Trophoblast cell (in vitro differentiated cells and primary cell): ENCODE measurements around the gene B3GALT5.

Experiments used
- DNase-seq, 2 donors: peaks; one replicate each; pipeline ENCODE4 v3.0.0-alpha.2; 2016
- H2AFZ ChIP-seq: 2 replicates; pipeline ENCODE4 v1.6.1; 2013; ENCODE audit warnings: low read length, moderate library complexity, mild to moderate bottlenecking; ENCODE audit not compliant: insufficient read depth, poor library complexity
- H2AK5ac ChIP-seq: 2 replicates; pipeline ENCODE4 v1.6.1; 2013; ENCODE audit warnings: mild to moderate bottlenecking, low read length
- H2BK120ac ChIP-seq: 2 replicates; pipeline ENCODE4 v1.6.1; 2013; ENCODE audit warnings: low read length, mild to moderate bottlenecking, moderate library complexity; ENCODE audit not compliant: insufficient read depth, poor library complexity
- H2BK12ac ChIP-seq: 2 replicates; pipeline ENCODE4 v1.6.1; 2013; ENCODE audit warnings: mild to moderate bottlenecking, low read length, moderate library complexity
- H2BK5ac ChIP-seq: 2 replicates; pipeline ENCODE4 v1.6.1; 2013; ENCODE audit warnings: low read length, low read depth, moderate library complexity, mild to moderate bottlenecking; ENCODE audit not compliant: poor library complexity
- H3K14ac ChIP-seq: 2 replicates; pipeline ENCODE4 v1.6.1; 2013; ENCODE audit warnings: mild to moderate bottlenecking, low read length
- H3K18ac ChIP-seq: 2 replicates; pipeline ENCODE4 v1.6.1; 2013; ENCODE audit warnings: mild to moderate bottlenecking, low read length
- H3K23ac ChIP-seq: 2 replicates; pipeline ENCODE4 v1.6.1; 2013; ENCODE audit warnings: low read length
- H3K27ac ChIP-seq: 2 replicates; pipeline ENCODE4 v1.5.1; 2013; ENCODE audit warnings: low read depth, mild to moderate bottlenecking, inconsistent platforms, low read length, moderate library complexity
- H3K27me3 ChIP-seq: 2 replicates; pipeline ENCODE4 v1.6.1; 2013; ENCODE audit warnings: inconsistent platforms, mild to moderate bottlenecking, low read length, moderate library complexity; ENCODE audit not compliant: insufficient read depth
- H3K36me3 ChIP-seq, 2 experiments: 1 replicate in 1 of 2; 2 replicates in 1 of 2; pipeline ENCODE4 v1.6.1; 2013; ENCODE audit warnings: low read length in 2 of 2, mild to moderate bottlenecking in 2 of 2, moderate library complexity in 1 of 2; ENCODE audit not compliant: insufficient read depth in 2 of 2, control insufficient read depth in 1 of 2
- H3K4ac ChIP-seq: 2 replicates; pipeline ENCODE4 v1.6.1; 2013; ENCODE audit warnings: low read depth, mild to moderate bottlenecking, low read length, moderate library complexity
- H3K4me1 ChIP-seq, 2 experiments: 1 replicate in 1 of 2; 2 replicates in 1 of 2; pipeline ENCODE4 v1.6.1; 2013; ENCODE audit warnings: low read length in 2 of 2, mild to moderate bottlenecking in 2 of 2, moderate library complexity in 1 of 2; ENCODE audit not compliant: insufficient read depth in 2 of 2, control insufficient read depth in 1 of 2
- H3K4me2 ChIP-seq: 2 replicates; pipeline ENCODE4 v1.6.1; 2013; ENCODE audit warnings: inconsistent platforms, mild to moderate bottlenecking, low read length, moderate library complexity
- H3K4me3 ChIP-seq: 2 replicates; pipeline ENCODE4 v1.5.1; 2013; ENCODE audit warnings: mild to moderate bottlenecking, low read depth, low read length, inconsistent platforms
- H3K79me1 ChIP-seq: one replicate; pipeline ENCODE4 v1.6.1; 2013; ENCODE audit warnings: low read length
- H3K79me2 ChIP-seq: 2 replicates; pipeline ENCODE4 v1.6.1; 2013; ENCODE audit warnings: low read length, mild to moderate bottlenecking; ENCODE audit not compliant: control insufficient read depth, insufficient read depth, poor library complexity
- H3K9ac ChIP-seq: 2 replicates; pipeline ENCODE4 v1.6.1; 2013; ENCODE audit warnings: mild to moderate bottlenecking, low read length
- H3K9me3 ChIP-seq: 2 replicates; pipeline ENCODE4 v1.6.1; 2013; ENCODE audit warnings: low read depth, mild to moderate bottlenecking, control low read depth, inconsistent platforms, low read length; ENCODE audit not compliant: insufficient read depth
- H4K12ac ChIP-seq: 2 replicates; pipeline ENCODE4 v1.6.1; 2013; ENCODE audit warnings: low read depth, mild to moderate bottlenecking, low read length, moderate library complexity
- H4K8ac ChIP-seq: 2 replicates; pipeline ENCODE4 v1.6.1; 2013; ENCODE audit warnings: low read depth, mild to moderate bottlenecking, low read length, moderate library complexity
- H4K91ac ChIP-seq: one replicate; pipeline ENCODE4 v1.6.1; 2013; ENCODE audit warnings: low read depth, mild to moderate bottlenecking, low read length, moderate library complexity
- WGBS: extraction: QIAGEN DNeasy Blood & Tissue Kit; methylation state at CpG from one replicate; pipeline ENCODE4 v1.1.7; 2013; ENCODE audit warnings: missing lambda C conversion rate; ENCODE audit not compliant: insufficient read length, insufficient coverage; ENCODE audit errors: extremely low coverage; 5-methylcytosine and 5-hydroxymethylcytosine counted together

The B3GALT5 gene

GRCh38 chr21:39655589-39655988, 42.8 kb downstream of the B3GALT5 start:
- Histone ChIP-seq H3K27ac (peak overlapping the region; percentile 84), H3K18ac (peak overlapping the region; percentile 48), H3K4ac (no peak overlapping the region), H2BK12ac (peak overlapping the region; percentile 83), H3K36me3 (no peaks in the 10 kb centered on the region), H3K27me3 (no peaks in the 10 kb centered on the region), H3K14ac (peak overlapping the region; percentile 77), H3K79me1 (peaks cover 35% of the 10 kb centered on the region), H2AK5ac (no peak overlapping the region), H3K9me3 (peaks cover 2% of the 10 kb centered on the region), H4K8ac (peak overlapping the region; percentile 26), H4K12ac (no peak overlapping the region), H3K4me2 (no peak overlapping the region), H3K9ac (no peak overlapping the region), H2AFZ (no peak overlapping the region), H3K79me2 (peaks cover 3% of the 10 kb centered on the region), H3K4me3 (no peak overlapping the region), H4K91ac (peak overlapping the region; percentile 93), H3K23ac (no peak overlapping the region), H2BK120ac (peak overlapping the region; percentile 83), H3K4me1 (peaks cover 25 to 44% of the 10 kb centered on the region in 2 experiments), H2BK5ac (peak overlapping the region; percentile 79)
- no peak for DNase-seq
- no CpG with 5 or more reads among the region's 11 CpGs for WGBS

- Histone ChIP-seq H3K18ac (peak overlapping the region; percentile 77), H2BK5ac (peak overlapping the region; percentile 79), H4K8ac (peak overlapping the region; percentile 40), H3K36me3 (no peaks in the 10 kb centered on the region), H3K4me2 (no peak overlapping the region), H3K79me1 (peaks cover 35% of the 10 kb centered on the region), H3K4me1 (peaks cover 24 to 42% of the 10 kb centered on the region in 2 experiments), H2AK5ac (peak overlapping the region; percentile 87), H3K79me2 (peaks cover 3% of the 10 kb centered on the region), H4K12ac (peak overlapping the region; percentile 13), H3K4me3 (no peak overlapping the region), H2AFZ (no peak overlapping the region), H3K9ac (peak overlapping the region; percentile 29), H3K27me3 (no peaks in the 10 kb centered on the region), H3K14ac (peak overlapping the region; percentile 77), H3K27ac (peak overlapping the region; percentile 79), H3K23ac (no peak overlapping the region), H3K4ac (peak overlapping the region; percentile 66), H3K9me3 (peaks cover 2% of the 10 kb centered on the region), H2BK120ac (peak overlapping the region; percentile 83), H4K91ac (peak overlapping the region; percentile 93), H2BK12ac (peak overlapping the region; percentile 83)
- WGBS, result no CpG with 5 or more reads among the region's 8 CpGs
- DNase-seq, result no peak
Measured at GRCh38 chr21:39656209-39656608, 43.5 kb downstream of the B3GALT5 start.

GRCh38 chr21:39657091-39657689, 44.5 kb downstream of the B3GALT5 start:
- Histone ChIP-seq H4K8ac (no peak overlapping the region), H3K23ac (no peak overlapping the region), H3K79me1 (peaks cover 39% of the 10 kb centered on the region), H3K4me1 (peaks cover 25 to 41% of the 10 kb centered on the region in 2 experiments), H3K4me2 (no peak overlapping the region), H3K27ac (no peak overlapping the region), H2BK120ac (peak overlapping the region; percentile 83), H3K18ac (peak overlapping the region; percentile 40), H4K12ac (no peak overlapping the region), H3K4ac (peak overlapping the region; percentile 44), H2BK5ac (peak overlapping the region; percentile 69), H3K27me3 (no peaks in the 10 kb centered on the region), H2AFZ (no peak overlapping the region), H2AK5ac (peak overlapping the region; percentile 78), H4K91ac (peak overlapping the region; percentile 93), H2BK12ac (peak overlapping the region; percentile 89), H3K9me3 (peaks cover 2% of the 10 kb centered on the region), H3K36me3 (no peaks in the 10 kb centered on the region), H3K79me2 (peaks cover 3% of the 10 kb centered on the region), H3K14ac (peak overlapping the region; percentile 81), H3K4me3 (no peak overlapping the region), H3K9ac (no peak overlapping the region)
- no CpG with 5 or more reads among the region's 5 CpGs for WGBS
- DNase-seq, result no peak

- Histone ChIP-seq H3K4me3 (no peak overlapping the region), H3K27ac (no peak overlapping the region), H4K91ac (peak overlapping the region; percentile 70), H4K12ac (no peak overlapping the region), H3K9me3 (peaks cover 2% of the 10 kb centered on the region), H3K4ac (peak overlapping the region; percentile 15), H3K9ac (no peak overlapping the region), H2AFZ (peak overlapping the region; percentile 17), H3K4me2 (no peak overlapping the region), H2BK5ac (no peak overlapping the region), H2BK12ac (peak overlapping the region; percentile 86), H3K79me1 (peaks cover 42% of the 10 kb centered on the region), H3K4me1 (peaks cover 27 to 41% of the 10 kb centered on the region in 2 experiments), H2AK5ac (peak overlapping the region; percentile 83), H3K23ac (no peak overlapping the region), H3K14ac (peak overlapping the region; percentile 69), H2BK120ac (peak overlapping the region; percentile 30), H3K27me3 (no peaks in the 10 kb centered on the region), H3K36me3 (no peaks in the 10 kb centered on the region), H4K8ac (no peak overlapping the region), H3K18ac (peak overlapping the region; percentile 63), H3K79me2 (peaks cover 3% of the 10 kb centered on the region)
- WGBS, result no CpG with 5 or more reads among the region's 2 CpGs
- DNase-seq, result no peak
Measured at GRCh38 chr21:39658066-39658465, 45.3 kb downstream of the B3GALT5 start.
